A549 (cell line): ENCODE results near the gene TBC1D16. TPM values are rescaled to one million over a fixed set of nuclear protein-coding genes. Genes with fewer than 3 reads are reported as not detected.

Experiments
- ATAC-seq, 2 experiments: fragments of 200-7000 bp in 1 of 2; fragments of >200 bp in 1 of 2; cut with Nextera tagmentation in 1 of 2; cut with Tn5 transposase in 1 of 2; 3 replicates each; pipeline versions ENCODE4 v1.8.0 to v1.9.1; 2018 to 2020; ENCODE audit warnings: mild to moderate bottlenecking in 1 of 2, moderate library complexity in 1 of 2
- CTCF ChIA-PET: fragments of 300-600 bp; sonication (Branson Sonifier 250); formaldehyde crosslinking; extraction: SDS; loops from one replicate; lab custom pipeline; 2021; ENCODE audit warnings: antibody characterized with exemption, inconsistent platforms; lab: Yijun Ruan, JAX
- POLR2A ChIA-PET: fragments of 350-600 bp; formaldehyde crosslinking; extraction: SDS; loops from one replicate; lab custom pipeline; 2021; ENCODE audit warnings: antibody characterized with exemption, inconsistent platforms; lab: Yijun Ruan, JAX
- DNase-seq, 2 experiments: peaks; one replicate each; pipeline versions ENCODE4 v3.0.0 to v3.0.0-alpha.2; 2011 to 2016; ENCODE audit warnings: low read depth in 1 of 2, low spot score in 1 of 2
- FAIRE-seq: peaks from 2 replicates; lab custom pipeline; 2011; peaks lifted over from hg19 to GRCh38; lab: Jason Lieb, UNC
- H3K27ac ChIP-seq, 2 experiments: fragments of >200 bp; sonication (Bioruptor Twin); formaldehyde crosslinking; 3 replicates each; pipeline ENCODE4 v1.5.1; 2016 to 2017
- H3K4me1 ChIP-seq: fragments of >200 bp; sonication (Bioruptor Twin); formaldehyde crosslinking; 3 replicates; pipeline ENCODE4 v1.6.1; 2016
- H3K4me2 ChIP-seq: fragments of >200 bp; sonication (Bioruptor Twin); formaldehyde crosslinking; 3 replicates; pipeline ENCODE4 v1.6.1; 2016
- H3K4me3 ChIP-seq: fragments of >200 bp; sonication (Bioruptor Twin); formaldehyde crosslinking; 3 replicates; pipeline ENCODE4 v1.5.1; 2016
- H3K9me3 ChIP-seq: fragments of >200 bp; sonication (Bioruptor Twin); formaldehyde crosslinking; 3 replicates; pipeline ENCODE4 v1.6.1; 2016
- ATOH8 ChIP-seq: fragments of 250-450 bp; sonication (Bioruptor Pico); IDR thresholded peaks from 2 replicates; pipeline ENCODE4 v1.5.0; 2020; ENCODE audit warnings: low read depth, mild to moderate bottlenecking, moderate library complexity
- ELK1 ChIP-seq: fragments of 150-350 bp; IDR thresholded peaks from 2 replicates; pipeline ENCODE4 v1.6.1; 2014; ENCODE audit warnings: low read depth, mild to moderate bottlenecking, low read length
- EP300 ChIP-seq, 2 experiments: fragments of >200 bp; sonication (Bioruptor Twin); formaldehyde crosslinking; IDR thresholded peaks; 2 replicates in 1 of 2; 3 replicates in 1 of 2; pipeline ENCODE4 v1.6.1; 2016 to 2017
- HMGXB4 ChIP-seq: fragments of 250-450 bp; sonication (Bioruptor Pico); IDR thresholded peaks from 2 replicates; pipeline ENCODE4 v1.5.0; 2021; ENCODE audit warnings: mild to moderate bottlenecking, moderate library complexity, borderline replicate concordance
- HOXA7 ChIP-seq: fragments of 250-450 bp; sonication (Bioruptor Pico); IDR thresholded peaks from 2 replicates; pipeline ENCODE4 v1.5.0; 2020; ENCODE audit warnings: mild to moderate bottlenecking, moderate library complexity
- HOXB13 ChIP-seq: fragments of 250-450 bp; sonication (Bioruptor Pico); IDR thresholded peaks from 2 replicates; pipeline ENCODE4 v1.5.0; 2020; ENCODE audit warnings: low read depth, mild to moderate bottlenecking, moderate library complexity
- JUNB ChIP-seq: fragments of >200 bp; sonication (Bioruptor Twin); formaldehyde crosslinking; IDR thresholded peaks from 2 replicates; pipeline ENCODE4 v1.6.1; 2016
- MAX ChIP-seq: IDR thresholded peaks from 2 replicates; pipeline ENCODE4 v1.6.1; 2012
- POLR2AphosphoS2 ChIP-seq: conservative IDR thresholded peaks from 2 replicates; pipeline ENCODE4 v1.6.1; 2012; ENCODE audit warnings: low read length, improper control_type of control experiment, inconsistent platforms
- RAD21 ChIP-seq, 2 experiments: fragments of >200 bp in 1 of 2; sonication (Bioruptor Twin) in 1 of 2; formaldehyde crosslinking in 1 of 2; IDR thresholded peaks in 1 of 2; conservative IDR thresholded peaks in 1 of 2; 2 replicates in 1 of 2; 3 replicates in 1 of 2; pipeline ENCODE4 v1.6.1; 2012 to 2018; ENCODE audit warnings: inconsistent platforms in 1 of 2
- RNF2 ChIP-seq: fragments of 200-600 bp; sonication (generic); IDR thresholded peaks from 2 replicates; pipeline ENCODE4 v1.6.1; 2016; ENCODE audit warnings: low read depth, mild to moderate bottlenecking, antibody characterized with exemption, moderate library complexity, borderline replicate concordance
- SMC3 ChIP-seq: fragments of >200 bp; sonication (Bioruptor Twin); formaldehyde crosslinking; IDR thresholded peaks from 3 replicates; pipeline ENCODE4 v1.6.1; 2018; ENCODE audit warnings: inconsistent platforms
- SREBF2 ChIP-seq: fragments of 450-650 bp; IDR thresholded peaks from 2 replicates; pipeline ENCODE4 v1.6.1; 2014; ENCODE audit warnings: mild to moderate bottlenecking, moderate library complexity
- ZNF302 ChIP-seq: fragments of 250-450 bp; sonication (Bioruptor Pico); IDR thresholded peaks from 2 replicates; pipeline ENCODE4 v1.9.0; 2021; ENCODE audit warnings: inconsistent platforms, mild to moderate bottlenecking, moderate library complexity
- WGBS: methylation state at CpG from one replicate; pipeline ENCODE4 v1.1.6; 2017; ENCODE audit errors: missing lambda C conversion rate; 5-methylcytosine and 5-hydroxymethylcytosine counted together
- polyA plus RNA-seq, 4 experiments: library from polyadenylated mRNA; depleted of rRNA in 3 of 4; stranded (reverse); fragments of >200 nt; fragmentation: RNase III in 1 of 4; extraction: RNeasy Plus Mini Kit Qiagen cat#74134 plus additional on column Dnase treatment in 1 of 4; gene quantifications; 2 replicates in 3 of 4; 3 replicates in 1 of 4; pipeline ENCODE4 v1.2.3, GENCODE V29; 2011 to 2017

TBC1D16 gene
- polyA plus RNA-seq, 2 of the 4 experiments (the other 2 are of a cell fraction) = 8.9 to 12.5 TPM

GRCh38 chr17:79926142-79926604 lies 109.5 kb downstream of the TBC1D16 start (continued):
- TF ChIP-seq JUNB = no peak

GRCh38 chr17:79925242-79925957 lies 110.3 kb downstream of the TBC1D16 start:
- H3K4me2 ChIP-seq = peak overlapping the region; percentile 20
- peaks cover 19% of the 10 kb centered on the region for H3K4me1 ChIP-seq
- no peaks in the 10 kb centered on the region for H3K9me3 ChIP-seq
- WGBS = 71% methylated on average over 24 of the region's 29 CpGs
- no peak for FAIRE-seq
- ATAC-seq = peak; percentile 63 to 72
- ChIA-PET CTCF (interaction anchor here (0.6 to 3.0 kb wide), 7 partner anchors 10 to 713 kb away, joined by 3 to 23 read pairs (median 9); partner anchors contain the start of gene CBX4), POLR2A (interaction anchor here (1.3 kb wide), 1 partner anchor 86 kb away, joined by 6 read pairs; the partner anchor contains the start of gene CBX4)
- TF ChIP-seq ELK1 = no peak
- no peak for TF ChIP-seq ATOH8
- peak; percentile 51; the same call in 1 of the 2 replicates for TF ChIP-seq MAX
- no peak for TF ChIP-seq HMGXB4
- 0 out of 3 replicates have a peak, but pooled peaks have one; percentile 27 for TF ChIP-seq SMC3
- no peak for TF ChIP-seq HOXB13 (CRISPR knock-in tag)
- TF ChIP-seq SREBF2 = no peak
- TF ChIP-seq RAD21 (conservative IDR thresholded peaks at IDR 0.05 in 1 of 2, IDR thresholded peaks at IDR 0.05 in 1 of 2) = 0 out of 5 replicates have a peak, but pooled peaks of 1 of the 2 experiments have one; percentile 30
- peak overlapping the region; percentile 25 to 77; a peak in 5 of 6 replicates for H3K27ac ChIP-seq
- DNase-seq = peak; percentile 69 to 72
- H3K4me3 ChIP-seq = no peak overlapping the region

GRCh38 chr17:79924639-79924976 lies 111.1 kb downstream of the TBC1D16 start:
- TF ChIP-seq EP300 (IDR thresholded peaks at IDR 0.05) (no peak), ZNF302 (no peak), HOXA7 (no peak), POLR2AphosphoS2 (no peak), RNF2 (no peak)
- H3K4me2 ChIP-seq = no peak overlapping the region; the same call in 2 of the 3 replicates
- ATAC-seq = no peak; a peak in 1 of 6 replicates
- DNase-seq = no peak
- no peaks in the 10 kb centered on the region for H3K9me3 ChIP-seq
- peaks cover 23% of the 10 kb centered on the region for H3K4me1 ChIP-seq
- peak overlapping the region; percentile 25 to 77; a peak in 5 of 6 replicates for H3K27ac ChIP-seq
- WGBS = 98% methylated on average over 3 of the region's 3 CpGs
- no peak for FAIRE-seq
- CTCF ChIA-PET = interaction anchor here (0.6 to 3.0 kb wide), 9 partner anchors 9 to 135 kb away, joined by 3 to 23 read pairs (median 6); partner anchors contain the start of gene CBX4
- POLR2A ChIA-PET = no interaction called here
- no peak overlapping the region for H3K4me3 ChIP-seq
